Cardiac septum (tissue), 1 donor: ENCODE results near the gene MIDN. TPM values are rescaled to one million over a fixed set of nuclear protein-coding genes. Genes with fewer than 3 reads are reported as not detected.
A peak's percentile ranks its signal among the peaks of the same experiment; 100 is the strongest.

Source experiments
- DNase-seq: peaks from one replicate; pipeline ENCODE4 v3.0.0-alpha.2; 2020; ENCODE audit warnings: low spot score
- intact Hi-C: fragments of 100-400 bp; cut with DNase I; formaldehyde crosslinking; loops from one replicate; pipeline ENCODE4 v1.14.0; 2022
- total RNA-seq: library from RNA; stranded (reverse); fragmentation: NEBNext Ultra II Directional; extraction: Animal tissue kit (Norgen Biotek cat#: 25700); gene quantifications from one replicate; pipeline ENCODE4 v1.2.1, GENCODE V29; 2021
- donor health status: DM: no; HTN: no; CAD: no.

The MIDN gene
- total RNA-seq, 1 donor from 2014 or later = 97.5 TPM

- intact Hi-C loops = no loop called here
- no peak for DNase-seq
Observed at GRCh38 chr19:1253514-1254080, 5.2 kb downstream of the MIDN start.

GRCh38 chr19:1254081-1254527, 5.7 kb downstream of the MIDN start:
- intact Hi-C loops = no loop called here
- DNase-seq = no peak

GRCh38 chr19:1254530-1255185, 6.3 kb downstream of the MIDN start:
- intact Hi-C loops = no loop called here
- no peak for DNase-seq

- no peak for DNase-seq
- intact Hi-C loops = no loop called here
Observed at GRCh38 chr19:1255186-1256161, 7.1 kb downstream of the MIDN start.

- DNase-seq = no peak
- intact Hi-C loops = no loop called here
Observed at GRCh38 chr19:1256646-1257474, 8.5 kb downstream of the MIDN start.

GRCh38 chr19:1257475-1258162, 9.2 kb downstream of the MIDN start:
- no peak for DNase-seq
- intact Hi-C loops = no loop called here

- no peak for DNase-seq
- intact Hi-C loops = no loop called here
Observed at GRCh38 chr19:1258163-1258492, 9.7 kb downstream of the MIDN start.

- DNase-seq = no peak
- intact Hi-C loops = no loop called here
Observed at GRCh38 chr19:1258707-1259205, 10.4 kb downstream of the MIDN start.

GRCh38 chr19:1259206-1259875, 11.0 kb downstream of the MIDN start:
- DNase-seq = peak; percentile 96
- intact Hi-C loops = no loop called here

- DNase-seq = no peak
- intact Hi-C loops = no loop called here
Observed at GRCh38 chr19:1259876-1260748, 11.7 kb downstream of the MIDN start.

- intact Hi-C loops = no loop called here
- DNase-seq = peak; percentile 99
Observed at GRCh38 chr19:1260749-1261537, 12.6 kb downstream of the MIDN start.

GRCh38 chr19:1261538-1261797, 13.1 kb downstream of the MIDN start:
- no peak for DNase-seq

GRCh38 chr19:1261798-1262622, 13.6 kb downstream of the MIDN start:
- intact Hi-C loops = no loop called here
- no peak for DNase-seq

More at GRCh38 chr19:1261538-1261797, 13.1 kb downstream of the MIDN start:
- intact Hi-C loops = no loop called here

GRCh38 chr19:1262623-1263123, 14.3 kb downstream of the MIDN start:
- no peak for DNase-seq
- intact Hi-C loops = no loop called here

- DNase-seq = no peak
- intact Hi-C loops = no loop called here
Observed at GRCh38 chr19:1263188-1263587, 14.8 kb downstream of the MIDN start.
